ENCODE data around the gene ANKRD60. TPM values are rescaled to one million over a fixed set of nuclear protein-coding genes. Genes with fewer than 3 reads are reported as not detected.

ANKRD60 gene
- total RNA-seq, 1 donor from 2014 or later: not detected

GRCh38 chr20:58182521-58183140 is 45.8 kb downstream of the ANKRD60 start:
- Histone ChIP-seq H3K27me3 (ENCODE audit: low read depth) (peaks cover 86% of the 10 kb centered on the region), H3K27ac (replicated peaks) (no peak overlapping the region)

GRCh38 chr20:58179432-58180099 is 48.9 kb downstream of the ANKRD60 start:
- Histone ChIP-seq H3K9me3 (replicated peaks) (peaks cover 11% of the 10 kb centered on the region), H3K4me1 (peaks cover 19% of the 10 kb centered on the region), H3K4me3 (peak overlapping the region; percentile 52), H3K27me3 (ENCODE audit: low read depth) (peaks cover 78% of the 10 kb centered on the region), H3K36me3 (no peaks in the 10 kb centered on the region), H3K27ac (replicated peaks) (no peak overlapping the region)
- peak; percentile 58 for DNase-seq
- intact Hi-C loops (cut with micrococcal nuclease): no loop called here
- TF ChIP-seq CTCF (IDR thresholded peaks at IDR 0.05; ENCODE audit: borderline replicate concordance): peak; percentile 99

More at GRCh38 chr20:58182521-58183140, 45.8 kb downstream of the ANKRD60 start:
- intact Hi-C loops (cut with micrococcal nuclease): no loop called here
- peaks cover 12% of the 10 kb centered on the region for H3K4me1 ChIP-seq
- peaks cover 18% of the 10 kb centered on the region for H3K9me3 ChIP-seq (replicated peaks)
- no peak overlapping the region for H3K4me3 ChIP-seq
- TF ChIP-seq CTCF (IDR thresholded peaks at IDR 0.05; ENCODE audit: borderline replicate concordance): no peak
- DNase-seq: no peak
- H3K36me3 ChIP-seq: no peaks in the 10 kb centered on the region

- H3K4me3 ChIP-seq: peak overlapping the region; percentile 52
- TF ChIP-seq CTCF (IDR thresholded peaks at IDR 0.05; ENCODE audit: borderline replicate concordance): no peak
- intact Hi-C loops (cut with micrococcal nuclease): no loop called here
These were observed 49.4 kb downstream of the ANKRD60 start for GRCh38 chr20:58179083-58179431.

GRCh38 chr20:58177799-58178198 is 50.7 kb downstream of the ANKRD60 start:
- H3K9me3 ChIP-seq (replicated peaks): no peaks in the 10 kb centered on the region
- intact Hi-C loops (cut with micrococcal nuclease): no loop called here
- peaks cover 72% of the 10 kb centered on the region for H3K27me3 ChIP-seq (ENCODE audit: low read depth)
- H3K36me3 ChIP-seq: no peaks in the 10 kb centered on the region
- H3K27ac ChIP-seq (replicated peaks): no peak overlapping the region
- no peak for DNase-seq
- H3K4me3 ChIP-seq: no peak overlapping the region
- TF ChIP-seq CTCF (IDR thresholded peaks at IDR 0.05; ENCODE audit: borderline replicate concordance): no peak
- H3K4me1 ChIP-seq: peaks cover 19% of the 10 kb centered on the region

More at GRCh38 chr20:58179083-58179431, 49.4 kb downstream of the ANKRD60 start:
- DNase-seq: no peak
- H3K27me3 ChIP-seq (ENCODE audit: low read depth): peaks cover 77% of the 10 kb centered on the region
- no peak overlapping the region for H3K27ac ChIP-seq (replicated peaks)
- H3K4me1 ChIP-seq: peaks cover 19% of the 10 kb centered on the region
- no peaks in the 10 kb centered on the region for H3K36me3 ChIP-seq
- H3K9me3 ChIP-seq (replicated peaks): peaks cover 6% of the 10 kb centered on the region

- no peak for TF ChIP-seq CTCF (IDR thresholded peaks at IDR 0.05; ENCODE audit: borderline replicate concordance)
- DNase-seq: no peak
- peaks cover 54% of the 10 kb centered on the region for H3K27me3 ChIP-seq (ENCODE audit: low read depth)
- H3K9me3 ChIP-seq (replicated peaks): no peaks in the 10 kb centered on the region
- peaks cover 19% of the 10 kb centered on the region for H3K4me1 ChIP-seq
- no peaks in the 10 kb centered on the region for H3K36me3 ChIP-seq
- intact Hi-C loops (cut with micrococcal nuclease): no loop called here
- no peak overlapping the region for H3K4me3 ChIP-seq
- H3K27ac ChIP-seq (replicated peaks): peak overlapping the region; percentile 87
These were observed 52.6 kb downstream of the ANKRD60 start for GRCh38 chr20:58175836-58176235.

All from left ventricle myocardium inferior (tissue), 1 donor.